ENCODE results near the gene ROBO2. TPM values are rescaled to one million over a fixed set of nuclear protein-coding genes. Genes with fewer than 3 reads are reported as not detected.

The ROBO2 gene
- total RNA-seq, 1 donor from 2014 or later: 8.9 TPM

- Histone ChIP-seq H3K27me3 (ENCODE audit: control insufficient read depth in 3 of 3, insufficient read depth in 3 of 3, low read length in 3 of 3) (no peaks in the 10 kb centered on the region), H3K36me3 (ENCODE audit: control insufficient read depth in 3 of 3, insufficient read depth in 3 of 3, low read length in 3 of 3) (no peaks in the 10 kb centered on the region), H3K9me3 (ENCODE audit: control insufficient read depth in 3 of 3, low read length in 3 of 3) (no peaks in the 10 kb centered on the region), H3K9ac (ENCODE audit: low read depth in 1 of 3, low read length in 3 of 3) (no peak overlapping the region), H3K4me1 (ENCODE audit: control insufficient read depth in 3 of 3, insufficient read depth in 3 of 3, low read length in 3 of 3) (no peaks in the 10 kb centered on the region), H3K4me3 (ENCODE audit: low read length in 3 of 3) (no peak overlapping the region), H3K27ac (ENCODE audit: low read depth, low read length) (no peak overlapping the region)
Observed at GRCh38 chr3:77620009-77620408, 580.1 kb downstream of the ROBO2 start.

GRCh38 chr3:77623500-77623899 is 583.6 kb downstream of the ROBO2 start:
- no peaks in the 10 kb centered on the region for H3K36me3 ChIP-seq (ENCODE audit: control insufficient read depth in 3 of 3, insufficient read depth in 3 of 3, low read length in 3 of 3)
- no peaks in the 10 kb centered on the region for H3K4me1 ChIP-seq (ENCODE audit: control insufficient read depth in 3 of 3, insufficient read depth in 3 of 3, low read length in 3 of 3)
- no peaks in the 10 kb centered on the region for H3K27me3 ChIP-seq (ENCODE audit: control insufficient read depth in 3 of 3, insufficient read depth in 3 of 3, low read length in 3 of 3)
- H3K4me3 ChIP-seq (ENCODE audit: low read length in 3 of 3): no peak overlapping the region
- no peak overlapping the region for H3K27ac ChIP-seq (ENCODE audit: low read depth, low read length)
- no peak overlapping the region for H3K9ac ChIP-seq (ENCODE audit: low read depth in 1 of 3, low read length in 3 of 3)
- H3K9me3 ChIP-seq (ENCODE audit: control insufficient read depth in 3 of 3, low read length in 3 of 3): no peaks in the 10 kb centered on the region

DNA sequence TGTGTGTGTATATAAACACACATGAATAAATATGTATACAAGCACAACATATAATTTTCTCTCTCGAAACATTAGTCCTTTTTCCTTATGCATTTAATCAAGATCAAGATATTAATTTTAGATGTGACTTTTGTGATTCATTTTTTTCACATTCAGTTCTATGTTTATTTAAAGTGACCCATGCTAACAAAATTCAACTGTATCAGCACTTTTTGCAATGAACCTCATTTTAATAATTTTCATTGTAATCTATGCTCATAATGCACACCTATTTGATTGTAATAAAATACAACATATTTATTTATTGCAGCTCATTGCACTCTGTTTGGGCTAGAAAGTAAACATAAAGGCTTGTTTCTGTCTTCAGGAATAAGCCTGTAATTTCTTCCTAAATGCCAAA is 586.3 kb downstream of the ROBO2 start:
- no peaks in the 10 kb centered on the region for H3K4me1 ChIP-seq (ENCODE audit: control insufficient read depth in 3 of 3, insufficient read depth in 3 of 3, low read length in 3 of 3)
- no peak overlapping the region for H3K9ac ChIP-seq (ENCODE audit: low read depth in 1 of 3, low read length in 3 of 3)
- no peak overlapping the region for H3K4me3 ChIP-seq (ENCODE audit: low read length in 3 of 3)
- H3K36me3 ChIP-seq (ENCODE audit: control insufficient read depth in 3 of 3, insufficient read depth in 3 of 3, low read length in 3 of 3): no peaks in the 10 kb centered on the region
- no peaks in the 10 kb centered on the region for H3K9me3 ChIP-seq (ENCODE audit: control insufficient read depth in 3 of 3, low read length in 3 of 3)
- no peak overlapping the region for H3K27ac ChIP-seq (ENCODE audit: low read depth, low read length)
- no peaks in the 10 kb centered on the region for H3K27me3 ChIP-seq (ENCODE audit: control insufficient read depth in 3 of 3, insufficient read depth in 3 of 3, low read length in 3 of 3)

GRCh38 chr3:77648214-77648613 is 608.3 kb downstream of the ROBO2 start:
- Histone ChIP-seq H3K9me3 (ENCODE audit: control insufficient read depth in 3 of 3, low read length in 3 of 3) (no peaks in the 10 kb centered on the region), H3K4me1 (ENCODE audit: control insufficient read depth in 3 of 3, insufficient read depth in 3 of 3, low read length in 3 of 3) (no peaks in the 10 kb centered on the region), H3K4me3 (ENCODE audit: low read length in 3 of 3) (no peak overlapping the region), H3K36me3 (ENCODE audit: control insufficient read depth in 3 of 3, insufficient read depth in 3 of 3, low read length in 3 of 3) (no peaks in the 10 kb centered on the region), H3K27ac (ENCODE audit: low read depth, low read length) (no peak overlapping the region), H3K9ac (ENCODE audit: low read depth in 1 of 3, low read length in 3 of 3) (no peak overlapping the region), H3K27me3 (ENCODE audit: control insufficient read depth in 3 of 3, insufficient read depth in 3 of 3, low read length in 3 of 3) (no peaks in the 10 kb centered on the region)

DNA sequence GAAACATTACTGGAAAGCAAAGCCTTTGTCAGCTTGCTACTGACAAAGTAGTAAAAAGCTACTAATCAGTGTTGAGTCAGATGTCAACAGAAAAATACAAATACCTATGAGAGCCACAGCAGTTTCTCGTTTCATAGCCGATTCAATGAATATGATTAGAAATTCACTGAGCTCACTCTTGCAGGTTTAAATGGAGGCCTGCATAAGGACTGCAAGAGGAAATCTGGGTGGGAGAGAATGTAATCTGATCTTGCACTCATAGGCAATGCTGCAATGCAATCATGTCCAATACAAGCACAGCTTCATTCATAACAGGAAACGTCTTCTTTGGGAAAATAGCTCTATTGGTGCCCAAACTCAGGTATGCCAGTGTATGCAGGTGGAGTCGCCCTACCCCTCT is 608.8 kb downstream of the ROBO2 start:
- H3K27me3 ChIP-seq (ENCODE audit: control insufficient read depth in 3 of 3, insufficient read depth in 3 of 3, low read length in 3 of 3): no peaks in the 10 kb centered on the region
- H3K27ac ChIP-seq (ENCODE audit: low read depth, low read length): no peak overlapping the region
- no peaks in the 10 kb centered on the region for H3K4me1 ChIP-seq (ENCODE audit: control insufficient read depth in 3 of 3, insufficient read depth in 3 of 3, low read length in 3 of 3)
- no peak overlapping the region for H3K4me3 ChIP-seq (ENCODE audit: low read length in 3 of 3)
- H3K9ac ChIP-seq (ENCODE audit: low read depth in 1 of 3, low read length in 3 of 3): no peak overlapping the region
- H3K9me3 ChIP-seq (ENCODE audit: control insufficient read depth in 3 of 3, low read length in 3 of 3): no peaks in the 10 kb centered on the region
- H3K36me3 ChIP-seq (ENCODE audit: control insufficient read depth in 3 of 3, insufficient read depth in 3 of 3, low read length in 3 of 3): no peaks in the 10 kb centered on the region

DNA sequence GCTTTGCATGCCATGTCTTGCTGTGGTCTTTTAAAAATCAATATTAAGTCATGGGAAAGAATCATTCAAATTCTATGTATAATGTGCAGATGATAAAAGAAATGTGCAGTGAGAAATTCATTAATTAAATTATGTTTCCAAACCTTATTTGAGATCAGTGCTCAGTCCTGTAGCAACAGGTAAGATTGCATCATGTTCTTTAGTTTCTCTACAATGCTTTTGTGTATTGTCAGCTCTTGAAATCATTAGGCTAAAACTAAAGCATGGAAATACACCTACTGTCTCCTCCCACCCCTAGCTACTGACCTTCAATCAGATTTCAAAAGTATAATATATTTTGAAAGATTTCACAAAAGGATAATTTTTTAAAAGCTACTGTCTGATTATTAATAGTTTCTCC is 612.7 kb downstream of the ROBO2 start:
- H3K27me3 ChIP-seq (ENCODE audit: control insufficient read depth in 3 of 3, insufficient read depth in 3 of 3, low read length in 3 of 3): no peaks in the 10 kb centered on the region
- H3K9me3 ChIP-seq (ENCODE audit: control insufficient read depth in 3 of 3, low read length in 3 of 3): no peaks in the 10 kb centered on the region
- H3K36me3 ChIP-seq (ENCODE audit: control insufficient read depth in 3 of 3, insufficient read depth in 3 of 3, low read length in 3 of 3): no peaks in the 10 kb centered on the region

DNA sequence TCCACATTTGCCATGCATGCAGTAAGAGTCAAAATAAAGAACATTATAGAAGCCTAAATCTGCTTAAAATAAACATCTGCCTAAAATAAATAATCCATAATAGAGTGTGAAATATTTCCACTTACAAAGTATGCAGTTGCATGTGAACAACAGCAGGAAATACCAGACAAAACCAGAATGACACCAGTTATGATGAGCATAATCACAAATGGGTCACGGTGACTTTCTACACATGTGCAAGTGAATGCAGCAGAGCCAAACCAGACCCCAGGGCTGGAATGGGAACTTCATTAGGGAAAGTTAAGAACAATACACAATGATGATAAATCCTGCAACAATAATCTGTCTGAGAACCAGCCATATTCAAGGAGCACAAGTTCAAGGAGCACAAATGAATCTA is 615.5 kb downstream of the ROBO2 start:
- H3K27me3 ChIP-seq (ENCODE audit: control insufficient read depth in 3 of 3, insufficient read depth in 3 of 3, low read length in 3 of 3): no peaks in the 10 kb centered on the region
- no peak overlapping the region for H3K4me3 ChIP-seq (ENCODE audit: low read length in 3 of 3)
- H3K9ac ChIP-seq (ENCODE audit: low read depth in 1 of 3, low read length in 3 of 3): no peak overlapping the region
- no peak overlapping the region for H3K27ac ChIP-seq (ENCODE audit: low read depth, low read length)
- peaks cover 0 to 2% (median 0%) of the 10 kb centered on the region in 3 donors for H3K9me3 ChIP-seq (ENCODE audit: control insufficient read depth in 3 of 3, low read length in 3 of 3)
- no peaks in the 10 kb centered on the region for H3K4me1 ChIP-seq (ENCODE audit: control insufficient read depth in 3 of 3, insufficient read depth in 3 of 3, low read length in 3 of 3)
- no peaks in the 10 kb centered on the region for H3K36me3 ChIP-seq (ENCODE audit: control insufficient read depth in 3 of 3, insufficient read depth in 3 of 3, low read length in 3 of 3)

More for the DNA sequence above, 612.7 kb downstream of the ROBO2 start:
- Histone ChIP-seq H3K4me3 (ENCODE audit: low read length in 3 of 3) (no peak overlapping the region), H3K27ac (ENCODE audit: low read depth, low read length) (no peak overlapping the region), H3K9ac (ENCODE audit: low read depth in 1 of 3, low read length in 3 of 3) (no peak overlapping the region), H3K4me1 (ENCODE audit: control insufficient read depth in 3 of 3, insufficient read depth in 3 of 3, low read length in 3 of 3) (no peaks in the 10 kb centered on the region)

GRCh38 chr3:77660718-77661117 is 620.8 kb downstream of the ROBO2 start:
- H3K36me3 ChIP-seq (ENCODE audit: control insufficient read depth in 3 of 3, insufficient read depth in 3 of 3, low read length in 3 of 3): no peaks in the 10 kb centered on the region
- no peaks in the 10 kb centered on the region for H3K27me3 ChIP-seq (ENCODE audit: control insufficient read depth in 3 of 3, insufficient read depth in 3 of 3, low read length in 3 of 3)
- H3K4me3 ChIP-seq (ENCODE audit: low read length in 3 of 3): no peak overlapping the region
- peaks cover 0 to 2% (median 0%) of the 10 kb centered on the region in 3 donors for H3K9me3 ChIP-seq (ENCODE audit: control insufficient read depth in 3 of 3, low read length in 3 of 3)
- no peak overlapping the region for H3K27ac ChIP-seq (ENCODE audit: low read depth, low read length)
- H3K9ac ChIP-seq (ENCODE audit: low read depth in 1 of 3, low read length in 3 of 3): no peak overlapping the region
- H3K4me1 ChIP-seq (ENCODE audit: control insufficient read depth in 3 of 3, insufficient read depth in 3 of 3, low read length in 3 of 3): no peaks in the 10 kb centered on the region

DNA sequence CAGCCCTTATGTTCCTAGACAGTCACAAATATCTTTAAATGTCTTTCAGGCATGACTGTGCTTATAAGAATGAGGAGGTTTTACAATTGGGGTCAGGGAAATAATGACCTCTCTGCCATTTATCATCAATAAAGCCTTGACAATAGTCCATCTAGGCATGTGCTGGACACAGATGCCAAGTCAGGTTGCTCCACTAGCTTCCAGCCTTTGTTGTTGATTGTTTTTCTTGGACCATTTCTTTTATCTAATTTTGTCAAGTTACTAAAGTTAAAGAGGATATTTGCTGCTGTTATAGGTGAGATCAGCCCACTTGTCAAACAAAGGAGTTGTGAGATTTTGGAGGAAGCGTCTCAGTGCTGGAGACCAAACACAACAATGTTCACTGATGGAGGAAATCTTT is 628.0 kb downstream of the ROBO2 start:
- H3K9me3 ChIP-seq (ENCODE audit: control insufficient read depth in 3 of 3, low read length in 3 of 3): no peaks in the 10 kb centered on the region
- no peaks in the 10 kb centered on the region for H3K36me3 ChIP-seq (ENCODE audit: control insufficient read depth in 3 of 3, insufficient read depth in 3 of 3, low read length in 3 of 3)

GRCh38 chr3:77668376-77668775 is 628.5 kb downstream of the ROBO2 start:
- Histone ChIP-seq H3K36me3 (ENCODE audit: control insufficient read depth in 3 of 3, insufficient read depth in 3 of 3, low read length in 3 of 3) (no peaks in the 10 kb centered on the region), H3K27me3 (ENCODE audit: control insufficient read depth in 3 of 3, insufficient read depth in 3 of 3, low read length in 3 of 3) (no peaks in the 10 kb centered on the region), H3K4me1 (ENCODE audit: control insufficient read depth in 3 of 3, insufficient read depth in 3 of 3, low read length in 3 of 3) (no peaks in the 10 kb centered on the region), H3K9ac (ENCODE audit: low read depth in 1 of 3, low read length in 3 of 3) (no peak overlapping the region), H3K9me3 (ENCODE audit: control insufficient read depth in 3 of 3, low read length in 3 of 3) (no peaks in the 10 kb centered on the region), H3K4me3 (ENCODE audit: low read length in 3 of 3) (no peak overlapping the region), H3K27ac (ENCODE audit: low read depth, low read length) (no peak overlapping the region)

More for the DNA sequence above, 628.0 kb downstream of the ROBO2 start:
- no peaks in the 10 kb centered on the region for H3K4me1 ChIP-seq (ENCODE audit: control insufficient read depth in 3 of 3, insufficient read depth in 3 of 3, low read length in 3 of 3)
- H3K27me3 ChIP-seq (ENCODE audit: control insufficient read depth in 3 of 3, insufficient read depth in 3 of 3, low read length in 3 of 3): no peaks in the 10 kb centered on the region
- H3K9ac ChIP-seq (ENCODE audit: low read depth in 1 of 3, low read length in 3 of 3): no peak overlapping the region
- no peak overlapping the region for H3K27ac ChIP-seq (ENCODE audit: low read depth, low read length)
- H3K4me3 ChIP-seq (ENCODE audit: low read length in 3 of 3): no peak overlapping the region

- H3K9ac ChIP-seq (ENCODE audit: low read depth in 1 of 3, low read length in 3 of 3): no peak overlapping the region
- H3K4me3 ChIP-seq (ENCODE audit: low read length in 3 of 3): no peak overlapping the region
- no peak overlapping the region for H3K27ac ChIP-seq (ENCODE audit: low read depth, low read length)
- no peaks in the 10 kb centered on the region for H3K36me3 ChIP-seq (ENCODE audit: control insufficient read depth in 3 of 3, insufficient read depth in 3 of 3, low read length in 3 of 3)
- H3K9me3 ChIP-seq (ENCODE audit: control insufficient read depth in 3 of 3, low read length in 3 of 3): no peaks in the 10 kb centered on the region
- H3K4me1 ChIP-seq (ENCODE audit: control insufficient read depth in 3 of 3, insufficient read depth in 3 of 3, low read length in 3 of 3): no peaks in the 10 kb centered on the region
- no peaks in the 10 kb centered on the region for H3K27me3 ChIP-seq (ENCODE audit: control insufficient read depth in 3 of 3, insufficient read depth in 3 of 3, low read length in 3 of 3)
Observed at GRCh38 chr3:77672016-77672415, 632.1 kb downstream of the ROBO2 start.

Measured in skeletal muscle tissue (tissue), 4 donors.